ENCODE results near the gene FOXP1. TPM values are rescaled to one million over a fixed set of nuclear protein-coding genes. Genes with fewer than 3 reads are reported as not detected.

The FOXP1 gene
- total RNA-seq, 1 experiment from 2014 or later: 2.9 TPM

DNA sequence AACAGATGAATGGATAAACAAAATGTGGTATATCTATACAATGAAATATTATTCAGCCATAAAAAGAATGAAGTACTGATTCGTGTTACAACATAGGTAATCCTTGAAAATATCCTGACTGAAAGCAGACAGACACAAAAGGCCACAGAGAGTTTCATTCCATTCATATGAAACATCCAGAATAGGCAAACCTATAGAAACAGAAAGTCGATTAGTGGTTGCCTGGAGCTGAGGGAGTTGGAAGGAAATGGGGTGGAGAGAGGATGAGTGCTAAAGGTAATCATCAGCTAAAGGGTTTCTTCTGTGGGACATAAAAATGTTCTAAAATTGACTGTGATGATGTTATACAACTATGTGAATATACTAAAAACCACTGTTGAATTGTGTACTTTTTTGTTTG lies 22.9 kb downstream of the FOXP1 start:
- DNase-seq (ENCODE audit: low read depth, low spot score): no peak
- POLR2A ChIA-PET: no interaction called here

DNA sequence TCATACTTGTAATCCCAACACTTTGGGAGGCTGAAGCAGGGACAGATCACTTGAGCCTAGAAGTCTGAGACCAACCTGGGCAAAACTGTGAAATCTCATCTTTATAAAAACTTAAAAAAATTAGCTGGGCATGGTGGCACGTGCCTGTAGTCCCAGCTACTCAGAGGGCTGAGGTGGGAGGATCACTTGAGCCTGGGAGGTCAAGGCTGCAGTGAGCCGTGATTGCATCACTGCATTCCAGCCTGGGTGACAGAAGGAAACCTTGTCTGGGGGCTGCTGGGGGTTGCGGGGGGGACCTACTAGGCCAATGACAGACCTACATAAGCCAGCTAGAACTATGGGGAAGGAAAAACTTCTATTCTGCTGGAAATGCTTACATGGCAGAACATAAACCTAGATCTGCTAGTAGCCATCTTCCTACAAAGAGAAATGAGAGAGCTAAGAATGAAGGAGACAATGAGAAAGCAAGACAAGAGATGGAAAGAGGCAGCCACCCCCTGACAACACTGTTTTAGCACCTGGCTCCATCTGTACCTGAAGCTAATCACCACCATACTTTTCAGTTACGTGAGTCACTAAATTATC lies 23.9 kb downstream of the FOXP1 start:
- no peak overlapping the region for H3K27ac ChIP-seq (ENCODE audit: low read length)
- no peak for TF ChIP-seq POLR2AphosphoS5 (IDR thresholded peaks at IDR 0.05; ENCODE audit: low read depth, low read length)
- no peak for TF ChIP-seq SIN3A (IDR thresholded peaks at IDR 0.05; ENCODE audit: borderline replicate concordance, insufficient read depth, low read depth, low read length)
- TF ChIP-seq, protein P1, sequence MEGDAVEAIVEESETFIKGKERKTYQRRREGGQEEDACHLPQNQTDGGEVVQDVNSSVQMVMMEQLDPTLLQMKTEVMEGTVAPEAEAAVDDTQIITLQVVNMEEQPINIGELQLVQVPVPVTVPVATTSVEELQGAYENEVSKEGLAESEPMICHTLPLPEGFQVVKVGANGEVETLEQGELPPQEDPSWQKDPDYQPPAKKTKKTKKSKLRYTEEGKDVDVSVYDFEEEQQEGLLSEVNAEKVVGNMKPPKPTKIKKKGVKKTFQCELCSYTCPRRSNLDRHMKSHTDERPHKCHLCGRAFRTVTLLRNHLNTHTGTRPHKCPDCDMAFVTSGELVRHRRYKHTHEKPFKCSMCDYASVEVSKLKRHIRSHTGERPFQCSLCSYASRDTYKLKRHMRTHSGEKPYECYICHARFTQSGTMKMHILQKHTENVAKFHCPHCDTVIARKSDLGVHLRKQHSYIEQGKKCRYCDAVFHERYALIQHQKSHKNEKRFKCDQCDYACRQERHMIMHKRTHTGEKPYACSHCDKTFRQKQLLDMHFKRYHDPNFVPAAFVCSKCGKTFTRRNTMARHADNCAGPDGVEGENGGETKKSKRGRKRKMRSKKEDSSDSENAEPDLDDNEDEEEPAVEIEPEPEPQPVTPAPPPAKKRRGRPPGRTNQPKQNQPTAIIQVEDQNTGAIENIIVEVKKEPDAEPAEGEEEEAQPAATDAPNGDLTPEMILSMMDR (IDR thresholded peaks at IDR 0.05): no peak
- TF ChIP-seq, protein P2, sequence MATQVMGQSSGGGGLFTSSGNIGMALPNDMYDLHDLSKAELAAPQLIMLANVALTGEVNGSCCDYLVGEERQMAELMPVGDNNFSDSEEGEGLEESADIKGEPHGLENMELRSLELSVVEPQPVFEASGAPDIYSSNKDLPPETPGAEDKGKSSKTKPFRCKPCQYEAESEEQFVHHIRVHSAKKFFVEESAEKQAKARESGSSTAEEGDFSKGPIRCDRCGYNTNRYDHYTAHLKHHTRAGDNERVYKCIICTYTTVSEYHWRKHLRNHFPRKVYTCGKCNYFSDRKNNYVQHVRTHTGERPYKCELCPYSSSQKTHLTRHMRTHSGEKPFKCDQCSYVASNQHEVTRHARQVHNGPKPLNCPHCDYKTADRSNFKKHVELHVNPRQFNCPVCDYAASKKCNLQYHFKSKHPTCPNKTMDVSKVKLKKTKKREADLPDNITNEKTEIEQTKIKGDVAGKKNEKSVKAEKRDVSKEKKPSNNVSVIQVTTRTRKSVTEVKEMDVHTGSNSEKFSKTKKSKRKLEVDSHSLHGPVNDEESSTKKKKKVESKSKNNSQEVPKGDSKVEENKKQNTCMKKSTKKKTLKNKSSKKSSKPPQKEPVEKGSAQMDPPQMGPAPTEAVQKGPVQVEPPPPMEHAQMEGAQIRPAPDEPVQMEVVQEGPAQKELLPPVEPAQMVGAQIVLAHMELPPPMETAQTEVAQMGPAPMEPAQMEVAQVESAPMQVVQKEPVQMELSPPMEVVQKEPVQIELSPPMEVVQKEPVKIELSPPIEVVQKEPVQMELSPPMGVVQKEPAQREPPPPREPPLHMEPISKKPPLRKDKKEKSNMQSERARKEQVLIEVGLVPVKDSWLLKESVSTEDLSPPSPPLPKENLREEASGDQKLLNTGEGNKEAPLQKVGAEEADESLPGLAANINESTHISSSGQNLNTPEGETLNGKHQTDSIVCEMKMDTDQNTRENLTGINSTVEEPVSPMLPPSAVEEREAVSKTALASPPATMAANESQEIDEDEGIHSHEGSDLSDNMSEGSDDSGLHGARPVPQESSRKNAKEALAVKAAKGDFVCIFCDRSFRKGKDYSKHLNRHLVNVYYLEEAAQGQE (IDR thresholded peaks at IDR 0.05; ENCODE audit: insufficient read depth in 1 of 2, low read depth in 2 of 2, low read length in 1 of 2): no peak
- TF ChIP-seq TCF7L2 (IDR thresholded peaks at IDR 0.05; ENCODE audit: low read depth, low read length): no peak
- ATAC-seq: no peak
- no peaks in the 10 kb centered on the region for H3K36me3 ChIP-seq (ENCODE audit: control insufficient read depth, insufficient read depth, low read length)
- H3K4me1 ChIP-seq (ENCODE audit: control insufficient read depth, insufficient read depth, low read length): no peaks in the 10 kb centered on the region
- POLR2A ChIA-PET: no interaction called here
- no TSS peak for BruUV-seq (replicated peaks)
- CTCF ChIA-PET: no interaction called here
- in situ Hi-C loops (cut with HindIII; ENCODE audit: low pct_unique_long_range_greater_than_20kb, low sequenced_read_pairs) (no loop called here), intact Hi-C loops (cut with micrococcal nuclease; ENCODE audit: unreplicated experiment) (no loop called here)
- no peak overlapping the region for H3K4me3 ChIP-seq (ENCODE audit: low read depth in 2 of 2, low read length in 2 of 2)
- no peaks in the 10 kb centered on the region; the same call in 1 of the 2 replicates for H3K27me3 ChIP-seq (ENCODE audit: control insufficient read depth, insufficient read depth, low read length)
- no peak for DNase-seq (ENCODE audit: low read depth, low spot score)
- no peaks in the 10 kb centered on the region for H3K9me3 ChIP-seq (ENCODE audit: control insufficient read depth, insufficient read depth, low read depth, low read length)

More for the DNA sequence above, 22.9 kb downstream of the FOXP1 start:
- Histone ChIP-seq H3K4me1 (ENCODE audit: control insufficient read depth, insufficient read depth, low read length) (no peaks in the 10 kb centered on the region), H3K36me3 (ENCODE audit: control insufficient read depth, insufficient read depth, low read length) (no peaks in the 10 kb centered on the region), H3K9me3 (ENCODE audit: control insufficient read depth, insufficient read depth, low read depth, low read length) (no peaks in the 10 kb centered on the region), H3K27me3 (ENCODE audit: control insufficient read depth, insufficient read depth, low read length) (no peaks in the 10 kb centered on the region), H3K4me3 (ENCODE audit: low read depth in 2 of 2, low read length in 2 of 2) (no peak overlapping the region), H3K27ac (ENCODE audit: low read length) (no peak overlapping the region)
- TF ChIP-seq, protein P1 (IDR thresholded peaks at IDR 0.05): no peak
- TF ChIP-seq SIN3A (IDR thresholded peaks at IDR 0.05; ENCODE audit: borderline replicate concordance, insufficient read depth, low read depth, low read length) (no peak), POLR2AphosphoS5 (IDR thresholded peaks at IDR 0.05; ENCODE audit: low read depth, low read length) (no peak), TCF7L2 (IDR thresholded peaks at IDR 0.05; ENCODE audit: low read depth, low read length) (no peak)
- TF ChIP-seq, protein P2 (IDR thresholded peaks at IDR 0.05; ENCODE audit: insufficient read depth in 1 of 2, low read depth in 2 of 2, low read length in 1 of 2): no peak
- CTCF ChIA-PET: no interaction called here
- ATAC-seq: no peak
- in situ Hi-C loops (cut with HindIII; ENCODE audit: low pct_unique_long_range_greater_than_20kb, low sequenced_read_pairs) (no loop called here), intact Hi-C loops (cut with micrococcal nuclease; ENCODE audit: unreplicated experiment) (no loop called here)
- BruUV-seq (replicated peaks): no TSS peak

Measured in Panc1 (cell line).